Measurements from ENCODE around the gene BCL2L2. TPM values are rescaled to one million over a fixed set of nuclear protein-coding genes. Genes with fewer than 3 reads are reported as not detected.
A peak's percentile ranks its signal among the peaks of the same experiment; 100 is the strongest.
"Not testable (repeated sequence)": the region's sequence is repeated elsewhere in the genome, so short reads cannot be mapped to it uniquely, and the experiment has no call there.

Gene BCL2L2
- total RNA-seq (ENCODE audit: low replicate concordance) = 18.5 and 19.9 TPM in 2 replicates

DNA sequence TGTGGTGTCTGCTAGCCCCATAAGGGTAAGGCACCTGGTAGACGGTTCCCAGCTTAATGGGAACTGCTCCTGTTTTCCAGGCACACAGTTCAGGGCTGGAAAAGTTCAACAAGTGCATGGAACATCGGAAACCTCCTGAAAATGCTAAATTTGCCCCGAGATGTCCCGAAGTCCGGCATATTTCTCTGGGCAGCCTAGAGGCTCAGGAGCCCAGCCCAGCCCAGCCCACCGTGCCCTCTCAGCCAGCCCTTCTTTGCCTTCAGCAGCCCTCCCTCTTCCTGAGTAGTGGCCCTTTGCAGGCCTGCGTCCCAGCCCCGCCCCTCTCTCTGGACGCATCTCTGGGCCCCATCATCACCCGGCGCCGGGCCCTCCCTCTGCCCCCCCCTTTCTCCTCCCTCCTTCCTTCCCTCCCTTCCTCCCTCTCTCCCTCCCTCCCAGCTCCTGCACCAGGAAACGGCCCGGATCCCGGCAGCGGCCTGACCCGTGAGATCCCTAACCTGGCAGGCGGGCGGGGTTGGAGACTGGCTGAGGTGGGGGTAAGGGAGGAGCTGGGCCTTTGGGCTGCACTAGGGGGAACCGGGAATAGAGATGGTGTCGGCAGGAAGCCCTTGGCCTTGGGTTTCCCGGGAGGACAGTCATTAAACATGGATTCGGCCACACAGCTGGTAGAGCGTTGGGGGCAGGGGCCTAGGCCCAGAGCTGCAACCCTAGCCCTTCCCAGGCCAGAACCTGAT is at the start of gene BCL2L2:
TSS of gene BCL2L2 (plus strand) at position 422 of the 734 bp plus-strand sequence. CDS start 935 bp downstream, outside the sequence.
- TF ChIP-seq CTCF (IDR thresholded peaks at IDR 0.05; ENCODE audit: insufficient read depth, low read length) = no peak
- H3K4me3 ChIP-seq (ENCODE audit: low read depth, low read length) = peak within 1 kb of the TSS; percentile 95

GRCh38 chr14:23258256-23258655 is 48.4 kb upstream of the BCL2L2 start:
- H3K4me3 ChIP-seq (ENCODE audit: low read depth, low read length) = no peak overlapping the region
- no peak for TF ChIP-seq CTCF (IDR thresholded peaks at IDR 0.05; ENCODE audit: insufficient read depth, low read length)
- no peak for DNase-seq (ENCODE audit: low read depth)

More for the DNA sequence above, at the start of gene BCL2L2:
- peak; percentile 84 for DNase-seq (ENCODE audit: low read depth)

- no peak for TF ChIP-seq CTCF (IDR thresholded peaks at IDR 0.05; ENCODE audit: insufficient read depth, low read length)
- no peak overlapping the region for H3K4me3 ChIP-seq (ENCODE audit: low read depth, low read length)
- peak; percentile 2 for DNase-seq (ENCODE audit: low read depth)
Observed at GRCh38 chr14:23259426-23259825, 47.2 kb upstream of the BCL2L2 start.

- not testable (repeated sequence) for H3K4me3 ChIP-seq (ENCODE audit: low read depth, low read length); DNase-seq (ENCODE audit: low read depth)
Observed at GRCh38 chr14:23260849-23261248, 45.8 kb upstream of the BCL2L2 start.

DNA sequence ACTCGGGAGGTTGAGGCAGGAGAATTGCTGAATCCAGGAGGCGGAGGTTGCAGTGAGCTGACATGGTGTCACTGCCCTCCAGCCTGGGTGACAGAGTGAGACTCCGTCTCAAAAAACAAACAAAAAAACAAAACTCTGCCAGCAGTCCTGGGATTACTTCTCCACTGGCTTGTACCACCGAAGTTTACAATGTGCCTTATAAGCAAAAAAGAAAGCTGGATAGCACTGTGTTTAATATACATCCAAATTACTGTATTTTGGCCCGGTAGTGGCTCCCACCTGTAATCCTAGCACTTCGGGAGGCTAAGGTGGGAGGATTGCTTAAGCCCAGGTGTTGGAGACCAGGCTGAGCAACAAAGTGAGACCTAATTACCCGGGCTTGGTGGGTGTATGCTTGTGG is 37.4 kb upstream of the BCL2L2 start:
- DNase-seq (ENCODE audit: low read depth) = no peak
- no peak for TF ChIP-seq CTCF (IDR thresholded peaks at IDR 0.05; ENCODE audit: insufficient read depth, low read length)
- H3K4me3 ChIP-seq (ENCODE audit: low read depth, low read length) = no peak overlapping the region

- no peak for DNase-seq (ENCODE audit: low read depth)
- no peak overlapping the region for H3K4me3 ChIP-seq (ENCODE audit: low read depth, low read length)
- no peak for TF ChIP-seq CTCF (IDR thresholded peaks at IDR 0.05; ENCODE audit: insufficient read depth, low read length)
Observed at GRCh38 chr14:23275412-23275811, 31.2 kb upstream of the BCL2L2 start.

GRCh38 chr14:23277189-23277588 is 29.4 kb upstream of the BCL2L2 start:
- no peak overlapping the region for H3K4me3 ChIP-seq (ENCODE audit: low read depth, low read length)
- DNase-seq (ENCODE audit: low read depth) = no peak
- no peak for TF ChIP-seq CTCF (IDR thresholded peaks at IDR 0.05; ENCODE audit: insufficient read depth, low read length)

DNA sequence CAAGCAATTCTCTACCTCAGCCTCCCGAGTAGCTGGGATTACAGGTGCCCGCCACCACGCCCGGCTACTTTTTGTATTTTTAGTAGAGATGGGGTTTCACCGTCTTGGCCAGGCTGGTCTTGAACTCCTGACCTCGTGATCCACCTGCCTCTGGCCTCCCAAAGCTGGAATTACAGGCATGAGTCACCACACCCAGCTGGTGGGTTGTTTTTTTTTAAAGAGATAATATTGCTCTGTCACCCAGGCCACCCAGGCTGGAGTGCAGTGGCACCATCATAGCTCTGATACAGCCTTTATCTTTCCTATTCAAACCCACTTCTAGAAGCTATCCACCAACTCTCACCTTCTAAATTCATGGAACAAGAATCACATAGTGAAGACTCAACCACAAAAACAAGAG is 28.7 kb upstream of the BCL2L2 start:
- not testable (repeated sequence) for DNase-seq (ENCODE audit: low read depth); H3K4me3 ChIP-seq (ENCODE audit: low read depth, low read length)

All from fibroblast of the aortic adventitia (primary cell).